ENCODE results near the gene LBHD2. TPM values are rescaled to one million over a fixed set of nuclear protein-coding genes. Genes with fewer than 3 reads are reported as not detected.

Gene LBHD2
- total and polyA plus RNA-seq, 10 of the 15 experiments (the other 5 are each of a cell fraction or from before 2014, with no cell fraction given): not detected

DNA sequence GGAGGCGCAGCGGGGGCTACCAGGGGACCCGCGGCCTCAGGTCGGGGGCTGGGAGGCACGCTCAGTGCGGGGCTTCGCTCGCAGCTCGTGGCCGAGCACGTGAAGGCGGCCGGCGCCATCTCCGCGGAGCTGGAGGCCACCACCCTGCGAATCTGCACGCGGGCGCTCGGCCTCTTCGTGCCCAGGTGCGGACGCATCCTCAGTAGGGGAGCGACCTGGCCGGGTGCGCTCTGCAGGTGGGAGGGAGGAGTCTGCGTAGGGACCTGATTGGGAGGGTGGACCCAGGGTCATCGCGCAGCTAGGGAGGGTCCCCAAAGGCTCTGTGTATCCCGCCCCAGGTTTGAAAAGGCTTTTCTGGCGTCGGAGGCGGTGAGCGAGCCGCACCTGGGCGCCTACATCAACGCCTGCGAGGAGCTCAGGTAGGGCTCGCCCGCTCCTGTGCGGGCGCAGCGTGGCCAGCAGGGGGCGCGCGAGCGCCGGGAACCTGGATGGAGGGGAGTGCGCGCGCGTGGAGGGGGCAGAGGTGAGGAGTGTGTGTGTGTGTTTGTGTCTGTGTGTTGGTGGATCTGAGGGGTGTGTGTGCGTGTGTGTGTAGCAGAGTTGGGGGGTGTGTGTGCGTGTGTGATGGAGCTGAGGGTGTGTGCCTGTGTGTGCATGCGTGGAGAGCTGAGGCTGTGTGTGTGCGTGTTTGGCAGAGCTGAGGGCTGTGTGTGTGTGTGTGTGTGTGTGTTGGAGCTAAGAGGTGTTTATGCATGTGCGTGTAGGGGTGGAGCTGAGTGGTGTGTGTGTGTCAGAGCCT is 20.8 kb downstream of the LBHD2 start (continued):
- TF ChIP-seq FOXK2 (IDR thresholded peaks at IDR 0.05) (peak; percentile 15; the same call in 1 of the 2 replicates), BCL3 (IDR thresholded peaks at IDR 0.05; ENCODE audit: borderline replicate concordance, insufficient read depth, low read depth, low read length, poor library complexity, severe bottlenecking) (no peak), MTA2 (IDR thresholded peaks at IDR 0.05; ENCODE audit: low read depth) (peak; percentile 64), NFIC (IDR thresholded peaks at IDR 0.05; ENCODE audit: low read depth, low read length) (no peak), EP300 (IDR thresholded peaks at IDR 0.05; ENCODE audit: borderline replicate concordance in 1 of 2, control insufficient read depth in 1 of 2, low read depth in 2 of 2, low read length in 2 of 2) (no peak), ESRRA (IDR thresholded peaks at IDR 0.05; ENCODE audit: low read length) (no peak), TAF1 (IDR thresholded peaks at IDR 0.05; ENCODE audit: borderline replicate concordance, low read depth, low read length) (no peak), RBBP5 (conservative IDR thresholded peaks at IDR 0.05) (no peak), PBX3 (IDR thresholded peaks at IDR 0.05; ENCODE audit: insufficient replicate concordance, low read depth, low read length) (no peak), CHD2 (IDR thresholded peaks at IDR 0.05; ENCODE audit: borderline replicate concordance, low read depth, low read length) (0 out of 2 replicates have a peak, but pooled peaks have one; percentile 25), EZH2 (IDR thresholded peaks at IDR 0.05; ENCODE audit: borderline replicate concordance, control insufficient read depth, low read depth, low read length) (no peak), SMAD1 (IDR thresholded peaks at IDR 0.05; ENCODE audit: low read depth, partially characterized antibody) (no peak), NKRF (conservative IDR thresholded peaks at IDR 0.05) (no peak), NFXL1 (IDR thresholded peaks at IDR 0.05; ENCODE audit: borderline replicate concordance) (no peak), NR2C1 (IDR thresholded peaks at IDR 0.05) (peak; percentile 26; the same call in 1 of the 2 replicates), PAX8 (IDR thresholded peaks at IDR 0.05) (no peak), CBX3 (IDR thresholded peaks at IDR 0.05; ENCODE audit: borderline replicate concordance, low read depth) (no peak), SUZ12 (IDR thresholded peaks at IDR 0.05; ENCODE audit: unreplicated experiment) (peak; percentile 49), DPF2 (IDR thresholded peaks at IDR 0.05) (no peak), PML (IDR thresholded peaks at IDR 0.05; ENCODE audit: low read length) (no peak), HDAC2 (IDR thresholded peaks at IDR 0.05) (no peak), ATF7 (IDR thresholded peaks at IDR 0.05; ENCODE audit: low read depth) (peak; percentile 30; the same call in 1 of the 2 replicates)
- TF ChIP-seq, protein P1, sequence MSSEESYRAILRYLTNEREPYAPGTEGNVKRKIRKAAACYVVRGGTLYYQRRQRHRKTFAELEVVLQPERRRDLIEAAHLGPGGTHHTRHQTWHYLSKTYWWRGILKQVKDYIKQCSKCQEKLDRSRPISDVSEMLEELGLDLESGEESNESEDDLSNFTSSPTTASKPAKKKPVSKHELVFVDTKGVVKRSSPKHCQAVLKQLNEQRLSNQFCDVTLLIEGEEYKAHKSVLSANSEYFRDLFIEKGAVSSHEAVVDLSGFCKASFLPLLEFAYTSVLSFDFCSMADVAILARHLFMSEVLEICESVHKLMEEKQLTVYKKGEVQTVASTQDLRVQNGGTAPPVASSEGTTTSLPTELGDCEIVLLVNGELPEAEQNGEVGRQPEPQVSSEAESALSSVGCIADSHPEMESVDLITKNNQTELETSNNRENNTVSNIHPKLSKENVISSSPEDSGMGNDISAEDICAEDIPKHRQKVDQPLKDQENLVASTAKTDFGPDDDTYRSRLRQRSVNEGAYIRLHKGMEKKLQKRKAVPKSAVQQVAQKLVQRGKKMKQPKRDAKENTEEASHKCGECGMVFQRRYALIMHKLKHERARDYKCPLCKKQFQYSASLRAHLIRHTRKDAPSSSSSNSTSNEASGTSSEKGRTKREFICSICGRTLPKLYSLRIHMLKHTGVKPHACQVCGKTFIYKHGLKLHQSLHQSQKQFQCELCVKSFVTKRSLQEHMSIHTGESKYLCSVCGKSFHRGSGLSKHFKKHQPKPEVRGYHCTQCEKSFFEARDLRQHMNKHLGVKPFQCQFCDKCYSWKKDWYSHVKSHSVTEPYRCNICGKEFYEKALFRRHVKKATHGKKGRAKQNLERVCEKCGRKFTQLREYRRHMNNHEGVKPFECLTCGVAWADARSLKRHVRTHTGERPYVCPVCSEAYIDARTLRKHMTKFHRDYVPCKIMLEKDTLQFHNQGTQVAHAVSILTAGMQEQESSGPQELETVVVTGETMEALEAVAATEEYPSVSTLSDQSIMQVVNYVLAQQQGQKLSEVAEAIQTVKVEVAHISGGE (CRISPR knock-in tag; IDR thresholded peaks at IDR 0.05): no peak
